Measurements from ENCODE around the gene KCNG2.

The KCNG2 gene

DNA sequence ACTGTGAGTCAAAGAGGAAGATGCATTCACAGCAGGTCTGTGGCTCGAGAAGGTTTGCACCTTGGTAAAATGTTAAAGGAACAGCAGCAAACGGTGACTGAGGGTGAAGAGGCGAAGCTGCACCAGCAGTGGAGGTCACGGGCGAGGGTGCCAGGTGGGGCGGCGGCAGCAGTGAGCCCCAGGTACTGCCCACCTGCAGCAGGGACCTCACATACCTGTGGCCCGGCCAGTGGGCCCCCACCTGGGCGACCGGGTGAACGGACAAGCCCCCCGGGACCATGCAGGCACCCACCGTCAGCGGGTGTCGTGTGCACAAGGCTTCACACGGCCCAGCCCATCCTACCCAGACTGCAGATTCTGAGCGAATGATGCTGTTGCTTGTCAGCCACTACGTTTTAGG, 23.6 kb upstream of the KCNG2 start:
- DNase-seq (ENCODE audit: low read depth) = no peak
- no peak overlapping the region for H3K4me3 ChIP-seq (replicated peaks; ENCODE audit: low read depth, low read length)

DNA sequence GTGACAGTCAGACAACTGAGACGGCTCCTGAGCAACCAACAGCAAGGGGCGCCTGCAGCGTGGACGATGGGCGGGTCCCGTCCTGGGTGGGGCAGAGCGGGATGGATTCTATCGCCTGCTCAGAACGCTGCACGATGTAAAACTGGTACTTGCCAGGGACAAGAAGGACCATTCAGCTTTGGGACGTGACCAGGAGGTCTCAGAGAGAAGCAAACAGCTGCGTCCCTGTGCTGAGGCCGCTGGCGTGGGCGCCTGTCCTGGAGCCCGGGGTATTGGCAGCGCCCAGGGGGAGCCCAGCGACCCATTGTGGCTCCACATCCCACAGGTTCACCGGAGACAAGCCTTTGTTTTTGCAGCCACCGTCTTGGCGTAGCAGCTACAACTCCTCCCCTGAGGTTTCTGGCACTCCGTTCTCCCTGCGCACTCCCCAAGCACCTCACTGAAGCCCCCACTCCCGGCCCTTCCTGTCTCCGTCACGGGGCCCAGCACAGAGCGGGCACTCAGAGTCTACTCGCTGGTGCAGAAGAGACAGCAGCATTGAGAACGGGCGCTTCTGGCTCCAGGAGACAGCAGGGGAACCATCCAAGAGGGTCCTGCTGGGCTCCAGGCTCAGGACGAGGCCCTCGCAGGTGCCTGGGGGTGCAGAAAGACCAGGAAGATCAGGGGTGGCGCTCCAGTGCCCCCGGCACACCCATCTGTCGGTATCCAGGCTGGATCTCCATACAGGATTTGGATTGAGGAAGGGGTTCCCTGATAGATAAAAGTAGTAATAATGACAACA, 22.1 kb upstream of the KCNG2 start:
- TF ChIP-seq, protein P1, sequence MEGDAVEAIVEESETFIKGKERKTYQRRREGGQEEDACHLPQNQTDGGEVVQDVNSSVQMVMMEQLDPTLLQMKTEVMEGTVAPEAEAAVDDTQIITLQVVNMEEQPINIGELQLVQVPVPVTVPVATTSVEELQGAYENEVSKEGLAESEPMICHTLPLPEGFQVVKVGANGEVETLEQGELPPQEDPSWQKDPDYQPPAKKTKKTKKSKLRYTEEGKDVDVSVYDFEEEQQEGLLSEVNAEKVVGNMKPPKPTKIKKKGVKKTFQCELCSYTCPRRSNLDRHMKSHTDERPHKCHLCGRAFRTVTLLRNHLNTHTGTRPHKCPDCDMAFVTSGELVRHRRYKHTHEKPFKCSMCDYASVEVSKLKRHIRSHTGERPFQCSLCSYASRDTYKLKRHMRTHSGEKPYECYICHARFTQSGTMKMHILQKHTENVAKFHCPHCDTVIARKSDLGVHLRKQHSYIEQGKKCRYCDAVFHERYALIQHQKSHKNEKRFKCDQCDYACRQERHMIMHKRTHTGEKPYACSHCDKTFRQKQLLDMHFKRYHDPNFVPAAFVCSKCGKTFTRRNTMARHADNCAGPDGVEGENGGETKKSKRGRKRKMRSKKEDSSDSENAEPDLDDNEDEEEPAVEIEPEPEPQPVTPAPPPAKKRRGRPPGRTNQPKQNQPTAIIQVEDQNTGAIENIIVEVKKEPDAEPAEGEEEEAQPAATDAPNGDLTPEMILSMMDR (IDR thresholded peaks at IDR 0.05; ENCODE audit: low read length, missing control alignments) = no peak
- no peak for DNase-seq (ENCODE audit: low read depth)
- no peak overlapping the region for H3K4me3 ChIP-seq (replicated peaks; ENCODE audit: low read depth, low read length)

More for the DNA sequence above, 23.6 kb upstream of the KCNG2 start:
- TF ChIP-seq, protein P1 (IDR thresholded peaks at IDR 0.05; ENCODE audit: low read length, missing control alignments) = no peak

DNA sequence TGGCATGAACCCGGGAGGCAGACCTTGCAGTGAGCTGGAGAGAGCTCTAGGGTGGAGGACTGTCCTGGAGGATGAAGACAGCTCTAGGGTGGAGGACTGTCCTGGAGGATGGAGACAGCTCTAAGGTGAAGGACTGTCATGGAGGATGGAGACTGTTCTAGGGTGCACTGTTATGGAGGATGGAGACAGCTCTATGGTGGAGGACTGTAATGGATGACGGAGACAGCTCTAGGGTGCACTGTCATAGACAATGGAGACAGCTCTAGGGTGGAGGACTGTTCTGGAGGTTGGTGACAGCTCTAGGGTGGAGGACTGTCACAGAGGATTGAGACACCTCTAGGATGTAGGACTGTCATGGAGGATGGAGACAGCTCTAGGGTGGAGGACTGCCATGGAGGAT, 21.1 kb upstream of the KCNG2 start:
- no peak overlapping the region for H3K4me3 ChIP-seq (replicated peaks; ENCODE audit: low read depth, low read length)
- DNase-seq (ENCODE audit: low read depth) = no peak
- TF ChIP-seq, protein P1 (IDR thresholded peaks at IDR 0.05; ENCODE audit: low read length, missing control alignments) = no peak

DNA sequence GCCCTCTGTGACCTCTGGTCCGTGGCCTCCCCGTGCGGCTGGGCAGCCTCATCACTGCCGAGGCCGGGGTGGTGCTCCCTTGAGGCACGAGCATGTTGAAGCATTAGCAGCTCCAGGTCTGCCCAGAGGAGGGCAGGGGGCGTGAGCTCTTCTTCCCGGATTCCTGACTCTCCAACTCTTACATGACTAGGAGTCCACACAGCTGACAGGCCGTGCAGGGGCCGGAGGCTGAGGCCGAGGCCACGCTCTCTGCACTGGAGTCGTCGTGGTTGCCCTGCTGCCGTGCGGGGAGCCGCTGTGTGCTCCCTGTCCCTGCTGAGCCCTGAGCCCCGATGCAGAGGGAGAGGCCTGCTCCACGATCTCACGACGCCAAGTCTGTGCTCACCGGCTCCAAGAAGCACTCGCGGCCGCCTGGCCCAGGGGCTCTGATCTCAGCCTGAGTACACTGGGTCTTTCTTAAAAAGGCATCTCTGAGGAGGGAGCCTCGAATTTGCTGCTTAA, 19.4 kb upstream of the KCNG2 start:
- H3K4me3 ChIP-seq (replicated peaks; ENCODE audit: low read depth, low read length) = no peak overlapping the region
- DNase-seq (ENCODE audit: low read depth) = no peak
- TF ChIP-seq, protein P1 (IDR thresholded peaks at IDR 0.05; ENCODE audit: low read length, missing control alignments) = no peak

DNA sequence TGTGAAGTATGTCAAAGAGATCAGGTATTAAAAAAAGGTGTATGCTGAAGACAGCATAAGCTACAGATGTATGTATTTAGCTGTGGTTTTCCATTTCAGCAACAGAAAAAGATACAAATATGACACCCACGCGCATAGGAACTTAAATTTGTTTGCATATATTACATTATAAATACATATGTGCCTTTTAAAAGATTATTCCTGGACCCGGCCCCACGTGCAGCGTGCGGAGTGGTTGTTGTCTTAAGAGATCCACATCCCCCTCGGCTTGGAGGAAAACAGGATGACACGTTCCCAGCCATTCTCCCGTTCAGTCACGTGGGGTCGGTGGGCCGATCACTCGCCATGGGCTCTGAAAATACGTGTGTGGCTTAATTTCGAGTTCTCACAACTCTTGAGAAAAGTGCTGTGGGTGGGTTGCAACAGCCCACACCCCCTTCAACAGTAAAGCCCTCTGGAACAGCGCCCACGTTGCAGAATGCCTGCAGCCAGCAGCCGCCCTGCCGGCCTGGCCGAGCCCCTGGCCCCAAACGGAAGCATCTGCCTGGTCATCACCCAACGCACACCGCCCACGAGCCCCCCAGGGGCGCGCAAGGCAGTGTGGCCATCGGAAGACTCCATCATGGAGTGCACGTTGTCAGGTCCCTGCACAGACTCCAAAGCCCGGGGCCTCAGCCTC, 18.6 kb upstream of the KCNG2 start:
- no peak overlapping the region for H3K4me3 ChIP-seq (replicated peaks; ENCODE audit: low read depth, low read length)
- TF ChIP-seq, protein P1 (IDR thresholded peaks at IDR 0.05; ENCODE audit: low read length, missing control alignments) = no peak

DNA sequence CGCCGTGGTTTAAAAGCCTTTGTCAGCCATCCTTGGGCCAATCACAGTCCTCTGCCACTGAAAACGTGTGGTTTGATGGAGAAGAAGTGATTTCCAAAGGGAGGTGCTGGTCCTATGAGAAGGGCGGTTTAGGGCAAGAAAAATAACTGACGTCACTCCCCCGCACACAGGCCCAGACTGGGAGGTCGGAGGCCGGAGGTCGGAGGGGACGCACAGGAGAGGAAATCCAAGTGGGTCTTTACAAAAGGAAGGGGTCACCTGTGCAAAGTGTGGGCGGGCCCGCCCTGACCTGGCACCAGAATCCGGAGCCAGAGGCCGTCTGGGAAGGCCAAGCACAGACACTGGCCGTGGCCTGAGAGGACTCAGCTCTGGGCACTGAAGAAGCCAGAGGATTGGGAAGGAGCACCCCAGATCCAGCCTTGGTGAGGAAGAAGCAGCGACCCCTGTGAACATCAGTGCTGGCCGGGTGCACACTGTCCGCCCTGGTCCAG, 18.0 kb upstream of the KCNG2 start:
- no peak for DNase-seq (ENCODE audit: low read depth)
- TF ChIP-seq, protein P1 (IDR thresholded peaks at IDR 0.05; ENCODE audit: low read length, missing control alignments) = no peak
- no peak overlapping the region for H3K4me3 ChIP-seq (replicated peaks; ENCODE audit: low read depth, low read length)

More for the DNA sequence above, 18.6 kb upstream of the KCNG2 start:
- no peak for DNase-seq (ENCODE audit: low read depth)
